Fibroblast of villous mesenchyme (primary cell): ENCODE measurements around the gene BSN. TPM values are rescaled to one million over a fixed set of nuclear protein-coding genes. Genes with fewer than 3 reads are reported as not detected.

Source experiments
- DNase-seq: peaks from one replicate; pipeline ENCODE4 v3.0.0-alpha.2; 2010; ENCODE audit warnings: low read depth
- H3K4me3 ChIP-seq: 2 replicates; pipeline ENCODE4 v1.5.1; 2011; ENCODE audit warnings: low read depth, mild to moderate bottlenecking, low read length
- CTCF ChIP-seq: IDR thresholded peaks from 2 replicates; pipeline ENCODE4 v1.5.1; 2012; ENCODE audit warnings: low read depth, mild to moderate bottlenecking, low read length; ENCODE audit not compliant: insufficient read depth
- total RNA-seq: library from RNA; depleted of rRNA; stranded (reverse); fragments of >200 nt; gene quantifications from 2 replicates; pipeline ENCODE4 v1.2.3, GENCODE V29; 2012

Gene BSN
- total RNA-seq, result under 0.01 TPM in 2 replicates

GRCh38 chr3:49553692-49554632 lies at the start of gene BSN:
BSN (plus strand) TSS chr3:49554477; CDS start chr3:49554603, 126 bp downstream.
- no peak for TF ChIP-seq CTCF
- DNase-seq, result peak; percentile 88
- H3K4me3 ChIP-seq, result peak within 1 kb of the TSS; percentile 79

- no peak for DNase-seq
- H3K4me3 ChIP-seq, result no peak overlapping the region
- no peak for TF ChIP-seq CTCF
Measured at GRCh38 chr3:49506906-49507305, 47.4 kb upstream of the BSN start.

GRCh38 chr3:49509028-49509561 lies 45.2 kb upstream of the BSN start:
- no peak for TF ChIP-seq CTCF
- DNase-seq, result no peak
- no peak overlapping the region for H3K4me3 ChIP-seq

GRCh38 chr3:49511639-49512038 lies 42.6 kb upstream of the BSN start:
- DNase-seq, result peak; percentile 86
- no peak overlapping the region for H3K4me3 ChIP-seq

GRCh38 chr3:49512781-49513355 lies 41.4 kb upstream of the BSN start:
- TF ChIP-seq CTCF, result no peak
- no peak overlapping the region for H3K4me3 ChIP-seq
- no peak for DNase-seq

More at GRCh38 chr3:49511639-49512038, 42.6 kb upstream of the BSN start:
- no peak for TF ChIP-seq CTCF

- peak; percentile 55 for DNase-seq
- no peak overlapping the region for H3K4me3 ChIP-seq
- TF ChIP-seq CTCF, result no peak
Measured at GRCh38 chr3:49513494-49514124, 40.7 kb upstream of the BSN start.
